ENCODE measurements around the gene FRAS1. TPM values are rescaled to one million over a fixed set of nuclear protein-coding genes. Genes with fewer than 3 reads are reported as not detected.

The FRAS1 gene
- total RNA-seq, 1 donor from 2014 or later = 13.7 TPM

- Histone ChIP-seq H3K4me3 (ENCODE audit: low read depth, low read length) (no peak overlapping the region), H3K27me3 (ENCODE audit: control insufficient read depth, insufficient read depth, low read length) (no peaks in the 10 kb centered on the region), H3K36me3 (ENCODE audit: control insufficient read depth, insufficient read depth, low read length) (no peaks in the 10 kb centered on the region)
- FAIRE-seq = no peak
- no peak for DNase-seq (ENCODE audit: low read depth)
- no peak for TF ChIP-seq CTCF (IDR thresholded peaks at IDR 0.05; ENCODE audit: insufficient read depth, low read length, severe bottlenecking)
Observed at GRCh38 chr4:78509043-78509442, 451.9 kb downstream of the FRAS1 start.

- TF ChIP-seq CTCF (IDR thresholded peaks at IDR 0.05; ENCODE audit: insufficient read depth, low read length, severe bottlenecking) = no peak
- DNase-seq (ENCODE audit: low read depth) (no peak), FAIRE-seq (no peak)
- H3K36me3 ChIP-seq (ENCODE audit: control insufficient read depth, insufficient read depth, low read length) = no peaks in the 10 kb centered on the region
- H3K27me3 ChIP-seq (ENCODE audit: control insufficient read depth, insufficient read depth, low read length) = no peaks in the 10 kb centered on the region
- no peak overlapping the region for H3K4me3 ChIP-seq (ENCODE audit: low read depth, low read length)
Observed at GRCh38 chr4:78510108-78510507, 453.0 kb downstream of the FRAS1 start.

- FAIRE-seq = no peak
Observed at GRCh38 chr4:78510681-78511080, 453.6 kb downstream of the FRAS1 start.

GRCh38 chr4:78512357-78512920 lies 455.3 kb downstream of the FRAS1 start:
- FAIRE-seq = no peak
- Histone ChIP-seq H3K27me3 (ENCODE audit: control insufficient read depth, insufficient read depth, low read length) (no peaks in the 10 kb centered on the region), H3K4me3 (ENCODE audit: low read depth, low read length) (no peak overlapping the region), H3K36me3 (ENCODE audit: control insufficient read depth, insufficient read depth, low read length) (no peaks in the 10 kb centered on the region)
- TF ChIP-seq CTCF (IDR thresholded peaks at IDR 0.05; ENCODE audit: insufficient read depth, low read length, severe bottlenecking) = no peak
- no peak for DNase-seq (ENCODE audit: low read depth)

More at GRCh38 chr4:78510681-78511080, 453.6 kb downstream of the FRAS1 start:
- no peaks in the 10 kb centered on the region for H3K36me3 ChIP-seq (ENCODE audit: control insufficient read depth, insufficient read depth, low read length)
- no peak overlapping the region for H3K4me3 ChIP-seq (ENCODE audit: low read depth, low read length)
- no peak for TF ChIP-seq CTCF (IDR thresholded peaks at IDR 0.05; ENCODE audit: insufficient read depth, low read length, severe bottlenecking)
- no peaks in the 10 kb centered on the region for H3K27me3 ChIP-seq (ENCODE audit: control insufficient read depth, insufficient read depth, low read length)
- no peak for DNase-seq (ENCODE audit: low read depth)

GRCh38 chr4:78513411-78513975 lies 456.4 kb downstream of the FRAS1 start:
- H3K36me3 ChIP-seq (ENCODE audit: control insufficient read depth, insufficient read depth, low read length) = no peaks in the 10 kb centered on the region

More at GRCh38 chr4:78513411-78513975, 456.4 kb downstream of the FRAS1 start:
- no peak for TF ChIP-seq CTCF (IDR thresholded peaks at IDR 0.05; ENCODE audit: insufficient read depth, low read length, severe bottlenecking)
- DNase-seq (ENCODE audit: low read depth) (no peak), FAIRE-seq (peak; percentile 91)
- Histone ChIP-seq H3K27me3 (ENCODE audit: control insufficient read depth, insufficient read depth, low read length) (no peaks in the 10 kb centered on the region), H3K4me3 (ENCODE audit: low read depth, low read length) (no peak overlapping the region)
